Stimulated activated CD4-positive, alpha-beta T cell treated with anti-CD3 and anti-CD28 coated beads, Interleukin-1b, Interleukin-23, amount 100 ng/mL, for 24 hours (primary cell): ENCODE data around the gene SFXN1.

Experiments
- DNase-seq, 4 experiments: peaks; one replicate each; pipeline ENCODE4 v3.0.0-alpha.2; 2020; ENCODE audit warnings: low read depth in 4 of 4, low spot score in 1 of 4

SFXN1 gene

GRCh38 chr5:175567954-175568353 is 89.6 kb downstream of the SFXN1 start:
- no peak for DNase-seq

- DNase-seq: no peak
These were observed 91.3 kb downstream of the SFXN1 start for GRCh38 chr5:175569701-175570100.

- no peak for DNase-seq
These were observed 94.5 kb downstream of the SFXN1 start for GRCh38 chr5:175572886-175573285.

GRCh38 chr5:175573493-175574269 is 95.3 kb downstream of the SFXN1 start:
- DNase-seq: no peak

- DNase-seq: no peak
These were observed 96.9 kb downstream of the SFXN1 start for GRCh38 chr5:175575301-175575700.

GRCh38 chr5:175576096-175576495 is 97.7 kb downstream of the SFXN1 start:
- DNase-seq: no peak

- DNase-seq: no peak
These were observed 98.2 kb downstream of the SFXN1 start for GRCh38 chr5:175576591-175576990.
